Common myeloid progenitor, CD34-positive (primary cell): ENCODE data around the gene CUEDC2.

Experiments used
- CTCF ChIA-PET: fragments of 350-600 bp; sonication (Branson Sonifier 250); formaldehyde crosslinking; loops from one replicate; lab custom pipeline; 2021; ENCODE audit warnings: antibody characterized with exemption; lab: Charles Lee
- POLR2A ChIA-PET: fragments of 350-600 bp; sonication (Branson Sonifier 250); formaldehyde crosslinking; loops from one replicate; lab custom pipeline; 2021; ENCODE audit warnings: antibody characterized with exemption; lab: Charles Lee
- DNase-seq, 3 donors: peaks; one replicate each; pipeline versions ENCODE4 v3.0.0 to v3.0.0-alpha.2; 2013
- H3K27ac ChIP-seq, 2 experiments: 1 replicate in 1 of 2; 2 replicates in 1 of 2; pipeline ENCODE4 v1.7.0; 2013; ENCODE audit warnings: inconsistent platforms in 2 of 2, low read length in 2 of 2, mild to moderate bottlenecking in 2 of 2, low read depth in 1 of 2, moderate library complexity in 1 of 2; ENCODE audit not compliant: severe bottlenecking in 2 of 2, insufficient read depth in 1 of 2, poor library complexity in 1 of 2
- H3K27me3 ChIP-seq, 5 experiments: replicated peaks in 2 of 5; 1 replicate in 3 of 5; 2 replicates in 2 of 5; pipeline versions ENCODE4 v1.6.1 to v1.7.0; 2013; ENCODE audit warnings: low read length in 4 of 5, mild to moderate bottlenecking in 2 of 5, moderate library complexity in 2 of 5, inconsistent platforms in 1 of 5; ENCODE audit not compliant: insufficient read depth in 5 of 5, control insufficient read depth in 4 of 5
- H3K36me3 ChIP-seq, 4 experiments: 1 replicate in 2 of 4; 2 replicates in 2 of 4; pipeline versions ENCODE4 v1.6.1 to v1.7.0; 2013; ENCODE audit warnings: low read length in 3 of 4, control low read depth in 1 of 4, mild to moderate bottlenecking in 1 of 4; ENCODE audit not compliant: control insufficient read depth in 4 of 4, insufficient read depth in 4 of 4
- H3K4me1 ChIP-seq, 4 experiments: 1 replicate in 3 of 4; 2 replicates in 1 of 4; pipeline versions ENCODE4 v1.6.1 to v1.7.1; 2013; ENCODE audit warnings: low read length in 3 of 4, mild to moderate bottlenecking in 3 of 4, control low read depth in 1 of 4, inconsistent platforms in 1 of 4, moderate library complexity in 1 of 4; ENCODE audit not compliant: control insufficient read depth in 4 of 4, insufficient read depth in 4 of 4; ENCODE audit errors: control extremely low read depth in 1 of 4
- H3K4me3 ChIP-seq, 7 experiments: 1 replicate in 4 of 7; 2 replicates in 3 of 7; pipeline versions ENCODE4 v1.5.1 to v1.7.0; 2013; ENCODE audit warnings: mild to moderate bottlenecking in 7 of 7, low read length in 6 of 7, moderate library complexity in 6 of 7, inconsistent platforms in 2 of 7, low read depth in 2 of 7, control low read depth in 1 of 7; ENCODE audit not compliant: insufficient read depth in 4 of 7, control insufficient read depth in 1 of 7; ENCODE audit errors: extremely low read depth in 1 of 7
- H3K9me3 ChIP-seq, 5 experiments: 1 replicate in 4 of 5; 2 replicates in 1 of 5; pipeline versions ENCODE4 v1.6.1 to v1.7.1; 2013; ENCODE audit warnings: low read length in 4 of 5, mild to moderate bottlenecking in 2 of 5, inconsistent platforms in 1 of 5, low read depth in 1 of 5, moderate library complexity in 1 of 5; ENCODE audit not compliant: control insufficient read depth in 4 of 5, insufficient read depth in 2 of 5; ENCODE audit errors: control extremely low read depth in 1 of 5
- WGBS: methylation state at CpG from one replicate; pipeline ENCODE4 v1.1.5; 2013; ENCODE audit not compliant: insufficient coverage; 5-methylcytosine and 5-hydroxymethylcytosine counted together

CUEDC2 gene

DNA sequence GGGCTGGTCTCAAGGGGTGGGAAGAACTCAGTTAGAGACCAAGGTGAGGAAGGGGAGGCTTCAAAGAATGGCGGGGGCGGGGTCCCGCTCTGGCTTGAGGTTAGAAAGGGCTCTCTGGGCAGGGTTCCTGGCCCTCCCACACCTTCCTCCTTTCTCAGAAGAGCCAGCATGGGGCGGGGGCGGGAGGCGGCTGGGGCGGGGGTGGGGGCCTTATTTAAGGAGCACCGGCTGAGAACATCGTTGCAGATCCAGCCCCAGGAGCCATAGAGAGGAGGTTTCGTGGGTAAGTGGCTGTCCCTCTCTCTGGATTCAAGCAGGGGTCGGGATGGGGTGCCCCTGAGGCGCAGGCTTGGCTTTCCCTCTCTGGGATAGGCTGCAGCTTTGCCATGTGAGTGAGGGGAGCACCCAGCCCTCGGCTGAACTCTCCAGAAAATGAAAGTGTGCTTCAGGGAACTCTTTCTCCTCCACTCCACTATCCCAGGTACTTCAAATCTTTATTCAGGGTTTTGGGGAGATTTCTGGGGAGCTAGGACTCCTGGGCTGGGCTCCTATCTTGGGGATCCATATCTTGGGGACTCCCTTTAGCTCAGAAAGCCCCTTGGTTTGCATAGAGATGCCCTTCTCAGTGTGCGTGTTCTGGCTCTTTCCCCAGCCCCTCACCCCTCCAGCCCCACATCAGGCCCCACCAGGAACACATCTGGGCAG lies 3.3 kb upstream of the CUEDC2 start:
- H3K27ac ChIP-seq = peak overlapping the region; percentile 47 to 85
- H3K36me3 ChIP-seq = peaks cover 0 to 9% (median 0%) of the 10 kb centered on the region in 4 experiments
- DNase-seq = peak in 2 of 3 donors; percentile 66 to 70
- H3K4me3 ChIP-seq = peak overlapping the region; percentile 42 to 91 (median 70)
- POLR2A ChIA-PET = interaction anchor here (0.6 to 1.1 kb wide), 2 partner anchors 14 to 15 kb away, joined by 3 to 4 read pairs; no protein-coding TSS in a partner anchor
- H3K4me1 ChIP-seq = peaks cover 14 to 63% (median 59%) of the 10 kb centered on the region in 4 experiments
- CTCF ChIA-PET = interaction anchor here (1.0 to 8.3 kb wide), 6 partner anchors 12 to 53 kb away, joined by 3 to 71 read pairs (median 3); partner anchors contain the start of genes C10orf95 and FBXL15
- no peaks in the 10 kb centered on the region for H3K27me3 ChIP-seq
- WGBS = 0% methylated on average over 4 of the region's 14 CpGs
- H3K9me3 ChIP-seq = no peaks in the 10 kb centered on the region

DNA sequence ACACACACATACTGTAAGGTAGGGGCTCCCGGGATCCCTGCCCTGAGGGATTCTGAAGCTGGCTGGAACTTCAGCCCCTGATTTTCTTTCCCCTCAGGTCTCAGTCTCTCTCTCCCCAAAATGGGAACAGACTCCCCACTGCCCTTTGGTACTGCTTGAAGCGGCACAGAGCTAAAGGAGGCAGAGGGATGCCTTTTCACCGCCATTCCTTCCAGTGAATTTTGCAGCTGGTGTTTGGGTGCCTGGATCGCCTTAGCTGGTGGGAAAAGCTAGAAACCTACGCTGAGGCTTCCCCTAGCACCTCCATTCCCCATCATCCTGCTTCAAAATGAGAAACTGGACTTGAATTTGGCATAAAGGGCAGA lies 2.7 kb upstream of the CUEDC2 start:
- Histone ChIP-seq H3K27ac (peak overlapping the region; percentile 40 to 85), H3K9me3 (no peaks in the 10 kb centered on the region), H3K27me3 (no peaks in the 10 kb centered on the region), H3K4me3 (peak overlapping the region in 6 of 7 experiments; percentile 58 to 91 (median 68)), H3K4me1 (peaks cover 14 to 63% (median 59%) of the 10 kb centered on the region in 4 experiments), H3K36me3 (peaks cover 0 to 10% (median 0%) of the 10 kb centered on the region in 4 experiments)
- CTCF ChIA-PET = interaction anchor here (1.0 to 8.3 kb wide), 7 partner anchors 11 to 53 kb away, joined by 3 to 71 read pairs (median 3); partner anchors contain the start of genes C10orf95 and FBXL15
- no peak for DNase-seq
- POLR2A ChIA-PET = interaction anchor here (0.6 kb wide), 1 partner anchor 15 kb away, joined by 3 read pairs; no protein-coding TSS in a partner anchor
- 30% methylated on average over 3 of the region's 5 CpGs for WGBS

DNA sequence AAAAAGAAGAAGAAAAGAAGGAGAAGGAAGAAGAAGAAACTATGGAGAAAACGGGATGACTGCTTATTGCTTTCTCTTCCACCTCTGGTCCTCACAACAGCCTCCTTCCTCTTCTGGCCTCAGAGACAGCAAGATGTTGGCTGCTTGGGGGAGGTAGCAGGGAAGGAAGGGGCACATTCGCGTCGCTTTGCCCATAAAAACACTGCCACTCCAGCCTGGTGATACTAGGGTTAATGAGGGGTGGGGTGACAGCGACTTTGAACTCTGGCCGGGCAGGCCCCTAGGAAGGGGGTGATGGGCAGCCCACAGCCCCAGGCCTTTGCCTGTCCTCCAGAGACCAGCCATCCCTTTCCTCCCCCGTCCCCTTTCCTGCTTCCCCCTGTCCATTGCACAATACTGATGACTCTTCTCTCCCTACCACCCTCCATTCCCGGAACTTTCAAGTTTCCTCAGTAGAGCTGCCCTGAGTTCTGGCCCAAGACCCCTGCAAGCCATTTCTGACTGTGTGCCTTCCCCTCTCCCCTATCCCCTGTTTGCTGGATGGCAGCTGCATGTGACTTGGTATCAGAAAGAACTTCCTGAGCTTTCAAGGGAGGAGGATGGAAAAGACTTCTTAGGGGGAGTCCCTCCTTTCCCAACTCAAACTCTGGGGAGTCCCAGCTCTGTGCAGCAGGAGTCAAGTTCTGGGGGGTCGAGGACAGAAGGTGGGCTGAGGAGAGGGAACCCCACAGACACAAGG lies 2.2 kb upstream of the CUEDC2 start:
- Histone ChIP-seq H3K27me3 (no peaks in the 10 kb centered on the region), H3K4me1 (peaks cover 14 to 63% (median 59%) of the 10 kb centered on the region in 4 experiments), H3K27ac (peak overlapping the region in 1 of 2 experiments; percentile 85), H3K4me3 (peak overlapping the region in 6 of 7 experiments; percentile 58 to 91 (median 68)), H3K36me3 (peaks cover 0 to 10% (median 0%) of the 10 kb centered on the region in 4 experiments), H3K9me3 (no peaks in the 10 kb centered on the region)
- CTCF ChIA-PET = interaction anchor here (1.0 to 8.3 kb wide), 8 partner anchors 11 to 44 kb away, joined by 3 to 71 read pairs (median 4); partner anchors contain the start of genes C10orf95 and FBXL15
- peak in 2 of 3 donors; percentile 38 to 52 for DNase-seq
- 23% methylated on average over 3 of the region's 9 CpGs for WGBS
- POLR2A ChIA-PET = no interaction called here

DNA sequence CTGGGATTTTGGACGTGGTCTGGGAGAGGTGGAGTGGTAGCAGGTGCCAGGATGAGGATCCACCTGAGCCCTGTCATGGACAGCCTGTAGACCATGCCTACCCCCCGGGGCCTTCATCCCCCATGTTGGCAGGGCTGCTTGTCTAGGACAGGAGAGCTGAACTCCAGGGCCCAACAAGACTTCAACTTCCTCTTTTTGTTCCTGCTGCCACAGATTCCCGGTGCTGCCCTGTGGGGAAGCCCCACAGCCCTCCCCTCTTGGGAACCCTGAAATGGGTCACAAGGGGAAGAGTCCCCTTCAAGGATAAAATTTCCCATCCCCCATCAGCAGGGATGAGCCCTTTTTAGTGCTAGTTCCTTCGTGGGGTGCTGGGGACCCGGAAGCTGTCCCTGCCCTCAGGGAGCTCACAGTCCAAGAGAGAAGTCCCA lies 1.3 kb upstream of the CUEDC2 start:
- 16% methylated on average over 4 of the region's 5 CpGs for WGBS
- peak in 2 of 3 donors; percentile 79 to 84 for DNase-seq
- CTCF ChIA-PET = interaction anchor here (1.0 to 8.3 kb wide), 5 partner anchors 10 to 34 kb away, joined by 4 to 71 read pairs (median 6); partner anchors contain the start of genes C10orf95 and FBXL15

DNA sequence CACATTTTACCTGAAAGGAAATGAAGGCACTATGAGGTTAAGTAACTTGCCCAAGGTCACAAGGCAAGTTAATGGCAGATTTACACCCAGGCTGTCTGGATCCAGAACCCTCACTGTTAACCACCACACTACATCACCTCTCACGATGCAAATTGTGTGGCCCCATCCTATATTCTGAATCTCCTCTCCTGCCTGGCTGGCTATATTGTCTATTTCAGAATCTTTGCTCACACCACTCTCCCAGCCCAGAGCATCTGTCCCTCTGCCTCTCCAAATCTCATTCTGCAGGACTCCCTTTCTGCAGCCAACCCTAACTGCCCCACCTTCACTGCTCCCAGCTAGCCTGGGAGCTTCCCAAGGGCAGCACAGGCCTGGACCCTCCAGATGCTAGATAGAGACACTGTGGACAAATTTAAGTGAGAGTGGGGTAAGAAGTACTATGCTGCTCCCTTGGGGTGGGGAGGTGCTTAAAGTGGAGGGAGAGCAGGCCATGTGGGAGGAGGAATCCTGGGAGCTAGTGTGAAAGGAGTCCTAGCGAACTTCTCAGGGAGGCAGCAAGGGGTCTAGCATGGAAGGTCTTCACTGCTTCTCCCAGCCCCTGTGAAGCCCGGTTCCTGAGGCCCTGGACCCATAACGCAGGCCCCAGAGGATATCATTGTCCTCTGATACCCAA lies 786 bp downstream of the CUEDC2 start:
- Histone ChIP-seq H3K4me3 (peak overlapping the region; percentile 56 to 98 (median 83)), H3K4me1 (peaks cover 14 to 44% (median 42%) of the 10 kb centered on the region in 4 experiments), H3K9me3 (no peaks in the 10 kb centered on the region), H3K27ac (peak overlapping the region; percentile 64 to 84), H3K27me3 (no peaks in the 10 kb centered on the region), H3K36me3 (peaks cover 0 to 3% (median 2%) of the 10 kb centered on the region in 4 experiments)
- WGBS = 30% methylated on average over 3 of the region's 4 CpGs
- ChIA-PET POLR2A (interaction anchor here (0.6 to 1.7 kb wide), 4 partner anchors 9 to 157 kb away, joined by 3 to 9 read pairs (median 4); partner anchors contain the start of genes FBXL15 and NFKB2), CTCF (interaction anchor here (0.7 to 8.3 kb wide), 6 partner anchors 8 to 213 kb away, joined by 3 to 71 read pairs (median 4); partner anchors contain the start of gene FBXL15)
- DNase-seq = no peak

More for the DNA sequence above, 1.3 kb upstream of the CUEDC2 start:
- Histone ChIP-seq H3K36me3 (peaks cover 0 to 10% (median 0%) of the 10 kb centered on the region in 4 experiments), H3K27me3 (no peaks in the 10 kb centered on the region), H3K27ac (peak overlapping the region in 1 of 2 experiments; percentile 85), H3K4me3 (peak overlapping the region in 5 of 7 experiments; percentile 3 to 98 (median 64)), H3K9me3 (no peaks in the 10 kb centered on the region), H3K4me1 (peaks cover 14 to 62% (median 59%) of the 10 kb centered on the region in 4 experiments)
- POLR2A ChIA-PET = interaction anchor here (0.6 to 1.2 kb wide), 2 partner anchors 16 to 60 kb away, joined by 3 to 4 read pairs; no protein-coding TSS in a partner anchor

DNA sequence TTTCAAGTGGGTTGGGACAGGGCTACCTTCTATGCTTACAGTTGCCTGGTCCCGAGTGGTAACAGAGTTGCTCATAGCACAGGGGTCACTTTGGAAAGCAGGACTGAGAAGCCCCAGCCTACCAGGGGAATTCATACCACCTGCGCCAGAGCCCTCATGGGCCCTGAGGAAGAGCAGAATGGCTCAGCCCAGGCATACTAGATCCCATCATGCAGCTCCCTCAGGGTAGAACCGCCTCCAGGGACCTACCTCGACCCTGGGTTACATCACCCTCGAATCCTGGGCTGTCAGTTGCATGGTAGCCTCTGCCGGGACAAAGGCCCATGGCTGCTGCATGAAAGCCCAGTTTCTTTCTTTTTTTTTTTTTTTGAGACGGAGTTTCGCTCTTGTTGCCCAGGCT lies 2.9 kb downstream of the CUEDC2 start:
- WGBS = 88% methylated on average over 5 of the region's 8 CpGs
- Histone ChIP-seq H3K4me3 (no peak overlapping the region), H3K27ac (no peak overlapping the region), H3K27me3 (no peaks in the 10 kb centered on the region), H3K4me1 (peaks cover 6 to 26% (median 25%) of the 10 kb centered on the region in 4 experiments), H3K9me3 (no peaks in the 10 kb centered on the region), H3K36me3 (peaks cover 0 to 10% (median 8%) of the 10 kb centered on the region in 4 experiments)
- POLR2A ChIA-PET = interaction anchor here (0.6 kb wide), 1 partner anchor 34 kb away, joined by 3 read pairs; no protein-coding TSS in a partner anchor
- DNase-seq = no peak
- CTCF ChIA-PET = no interaction called here
